Liver (tissue), 3 donors: Measurements from ENCODE around the gene SLC16A7.

Experiments
- CTCF ChIP-seq: fragments of 150-350 bp; IDR thresholded peaks from 2 replicates; pipeline ENCODE4 v1.5.1; 2017; ENCODE audit warnings: improper control_type of control experiment, low read depth, low read length; ENCODE audit not compliant: missing input control
- JUND ChIP-seq, 2 donors: IDR thresholded peaks; 2 replicates each; pipeline ENCODE4 v1.6.1; 2016; ENCODE audit warnings: antibody characterized with exemption in 2 of 2
- TAF1 ChIP-seq: conservative IDR thresholded peaks from 2 replicates; pipeline ENCODE4 v1.6.1; 2016; ENCODE audit warnings: antibody characterized with exemption, mild to moderate bottlenecking
- donor health status: healthy.
- donor health status: healthy.

- TF ChIP-seq CTCF (no peak), JUND (IDR thresholded peaks at IDR 0.05) (no peak), TAF1 (no peak)
Observed at GRCh38 chr12:59578254-59578653, 17.6 kb upstream of the SLC16A7 start.
